HCT116 (cell line): ENCODE data around the gene KCNC3.

ENCODE experiments used
- CEBPB ChIP-seq: IDR thresholded peaks from 2 replicates; pipeline ENCODE4 v1.6.1; 2012; ENCODE audit warnings: low read depth
- EGR1 ChIP-seq: IDR thresholded peaks from 2 replicates; pipeline ENCODE4 v1.6.1; 2012; ENCODE audit warnings: low read depth
- EZH2 ChIP-seq: fragments of 200-600 bp; sonication (generic); IDR thresholded peaks from 2 replicates; pipeline ENCODE4 v1.6.1; 2017; ENCODE audit warnings: antibody characterized with exemption, mixed run types
- POLR2A ChIP-seq: IDR thresholded peaks from 2 replicates; pipeline ENCODE4 v1.7.0; 2011; ENCODE audit warnings: borderline replicate concordance; ENCODE audit not compliant: insufficient read depth, insufficient read length; ENCODE audit errors: extremely low read depth
- POLR2AphosphoS5 ChIP-seq: IDR thresholded peaks from 2 replicates; pipeline ENCODE4 v1.6.1; 2011; ENCODE audit warnings: mild to moderate bottlenecking, low read depth, low read length, moderate library complexity
- RAD21 ChIP-seq: IDR thresholded peaks from 2 replicates; pipeline ENCODE4 v1.6.1; 2012; ENCODE audit warnings: low read depth, mild to moderate bottlenecking
- SP1 ChIP-seq: IDR thresholded peaks from 2 replicates; pipeline ENCODE4 v1.6.1; 2012; ENCODE audit warnings: low read depth
- SRF ChIP-seq: IDR thresholded peaks from 2 replicates; pipeline ENCODE4 v1.6.1; 2012; ENCODE audit warnings: low read depth
- TCF7L2 ChIP-seq: IDR thresholded peaks from 2 replicates; pipeline ENCODE4 v1.7.0; 2011; ENCODE audit warnings: borderline replicate concordance, inconsistent platforms; ENCODE audit not compliant: insufficient read depth, insufficient read length; ENCODE audit errors: extremely low read depth
- YY1 ChIP-seq: IDR thresholded peaks from 2 replicates; pipeline ENCODE4 v1.6.1; 2011; ENCODE audit warnings: low read length, low read depth, moderate library complexity, mild to moderate bottlenecking; ENCODE audit not compliant: insufficient replicate concordance; ENCODE audit errors: extremely low read depth
- ZFX ChIP-seq: fragments of 450-650 bp; IDR thresholded peaks from 2 replicates; pipeline ENCODE4 v1.6.1; 2017
- TF ChIP-seq, protein P1 (sequence below), 3 experiments: fragments of 200-600 bp in 1 of 3; sonication (generic) in 1 of 3; IDR thresholded peaks in 2 of 3; conservative IDR thresholded peaks in 1 of 3; 2 replicates each; pipeline ENCODE4 v1.5.1; 2012 to 2017; ENCODE audit warnings: low read depth in 2 of 3, low read length in 2 of 3, antibody characterized with exemption in 1 of 3, borderline replicate concordance in 1 of 3, control low read depth in 1 of 3, mild to moderate bottlenecking in 1 of 3, mixed read lengths in 1 of 3, mixed run types in 1 of 3, moderate library complexity in 1 of 3; ENCODE audit not compliant: insufficient read depth in 1 of 3
- TF ChIP-seq, protein P2 (sequence below): IDR thresholded peaks from 2 replicates; pipeline ENCODE4 v1.6.1; 2012

- TF ChIP-seq SP1 (no peak), TCF7L2 (no peak), ZFX (no peak), RAD21 (no peak), POLR2AphosphoS5 (no peak), YY1 (no peak), CEBPB (no peak), POLR2A (no peak), SRF (no peak), EGR1 (no peak), EZH2 (no peak)
- TF ChIP-seq, protein P1, sequence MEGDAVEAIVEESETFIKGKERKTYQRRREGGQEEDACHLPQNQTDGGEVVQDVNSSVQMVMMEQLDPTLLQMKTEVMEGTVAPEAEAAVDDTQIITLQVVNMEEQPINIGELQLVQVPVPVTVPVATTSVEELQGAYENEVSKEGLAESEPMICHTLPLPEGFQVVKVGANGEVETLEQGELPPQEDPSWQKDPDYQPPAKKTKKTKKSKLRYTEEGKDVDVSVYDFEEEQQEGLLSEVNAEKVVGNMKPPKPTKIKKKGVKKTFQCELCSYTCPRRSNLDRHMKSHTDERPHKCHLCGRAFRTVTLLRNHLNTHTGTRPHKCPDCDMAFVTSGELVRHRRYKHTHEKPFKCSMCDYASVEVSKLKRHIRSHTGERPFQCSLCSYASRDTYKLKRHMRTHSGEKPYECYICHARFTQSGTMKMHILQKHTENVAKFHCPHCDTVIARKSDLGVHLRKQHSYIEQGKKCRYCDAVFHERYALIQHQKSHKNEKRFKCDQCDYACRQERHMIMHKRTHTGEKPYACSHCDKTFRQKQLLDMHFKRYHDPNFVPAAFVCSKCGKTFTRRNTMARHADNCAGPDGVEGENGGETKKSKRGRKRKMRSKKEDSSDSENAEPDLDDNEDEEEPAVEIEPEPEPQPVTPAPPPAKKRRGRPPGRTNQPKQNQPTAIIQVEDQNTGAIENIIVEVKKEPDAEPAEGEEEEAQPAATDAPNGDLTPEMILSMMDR (IDR thresholded peaks at IDR 0.05 in 2 of 3, conservative IDR thresholded peaks at IDR 0.05 in 1 of 3; ENCODE audit: borderline replicate concordance in 1 of 3, insufficient read depth in 1 of 3, low read depth in 2 of 3, low read length in 2 of 3) = no peak
- TF ChIP-seq, protein P2, sequence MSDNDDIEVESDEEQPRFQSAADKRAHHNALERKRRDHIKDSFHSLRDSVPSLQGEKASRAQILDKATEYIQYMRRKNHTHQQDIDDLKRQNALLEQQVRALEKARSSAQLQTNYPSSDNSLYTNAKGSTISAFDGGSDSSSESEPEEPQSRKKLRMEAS = no peak
Measured at GRCh38 chr19:50309396-50310125, 19.6 kb downstream of the KCNC3 start.
